HepG2 (cell line): ENCODE results near the gene DCAF7. TPM values are rescaled to one million over a fixed set of nuclear protein-coding genes. Genes with fewer than 3 reads are reported as not detected.

Experiments used
- ATAC-seq: fragments of 200-7000 bp; cut with Tn5 transposase; 3 replicates; pipeline ENCODE4 v1.9.1; 2020; ENCODE audit warnings: mild to moderate bottlenecking, moderate library complexity
- BruUV-seq: library from RNA; stranded (reverse); fragments of 400-500 nt; replicated peaks from 2 replicates; lab custom pipeline; 2021; lab: Mats Ljungman, UMichigan
- CTCF ChIA-PET: fragments of 300-600 bp; formaldehyde crosslinking; extraction: SDS; loops from one replicate; lab custom pipeline; 2021; ENCODE audit warnings: low total read pairs, inconsistent platforms, low intra/inter-chr PET ratio; lab: Yijun Ruan, JAX
- POLR2A ChIA-PET: fragments of 350-600 bp; sonication (Branson Sonifier 250); formaldehyde crosslinking; loops from one replicate; lab custom pipeline; 2020; ENCODE audit warnings: antibody characterized with exemption, inconsistent platforms; lab: Yijun Ruan, JAX
- DNase-seq: peaks from one replicate; pipeline ENCODE4 v3.0.0-alpha.2; 2015; ENCODE audit warnings: low spot score
- FAIRE-seq: peaks from 3 replicates; lab custom pipeline; 2011; peaks lifted over from hg19 to GRCh38; lab: Jason Lieb, UNC
- H2AFZ ChIP-seq: one replicate; pipeline ENCODE4 v1.6.1; 2011; ENCODE audit warnings: low read length, inconsistent platforms
- H3K27ac ChIP-seq: fragments of 300-600 bp; 3 replicates; pipeline ENCODE4 v1.8.0; 2011; ENCODE audit warnings: mixed run types, mild to moderate bottlenecking, mixed read lengths, low read length, inconsistent platforms; ENCODE audit not compliant: insufficient read depth; ENCODE audit errors: extremely low read length
- H3K27me3 ChIP-seq, 2 experiments: fragments of 200-600 bp in 1 of 2; 2 replicates in 1 of 2; 3 replicates in 1 of 2; pipeline versions ENCODE4 v1.6.0 to v1.8.0; 2011; ENCODE audit warnings: low read length in 2 of 2, mild to moderate bottlenecking in 2 of 2, moderate library complexity in 2 of 2, inconsistent platforms in 1 of 2; ENCODE audit not compliant: insufficient read depth in 2 of 2, control insufficient read depth in 1 of 2
- H3K36me3 ChIP-seq, 2 experiments: fragments of 200-600 bp in 1 of 2; replicated peaks in 1 of 2; 2 replicates in 1 of 2; 3 replicates in 1 of 2; pipeline versions ENCODE4 v1.5.1 to v1.8.0; 2011; ENCODE audit warnings: low read length in 2 of 2, inconsistent platforms in 1 of 2; ENCODE audit not compliant: insufficient read depth in 2 of 2, control insufficient read depth in 1 of 2
- H3K4me1 ChIP-seq: 2 replicates; pipeline ENCODE4 v1.5.1; 2012; ENCODE audit warnings: low read length, inconsistent platforms; ENCODE audit not compliant: insufficient read depth
- H3K4me2 ChIP-seq: 2 replicates; pipeline ENCODE4 v1.6.0; 2011; ENCODE audit warnings: low read depth, low read length, inconsistent platforms
- H3K4me3 ChIP-seq, 3 experiments: fragments of 200-600 bp in 1 of 3; sonication (generic), shearing (Covaris generic) in 1 of 3; replicated peaks in 1 of 3; 2 replicates each; pipeline ENCODE4 v1.5.1; 2011 to 2016; ENCODE audit warnings: low read length in 3 of 3, inconsistent platforms in 2 of 3, low read depth in 2 of 3, mild to moderate bottlenecking in 2 of 3, control low read depth in 1 of 3, mixed read lengths in 1 of 3; ENCODE audit not compliant: insufficient read depth in 1 of 3
- H3K79me2 ChIP-seq: one replicate; pipeline ENCODE4 v1.6.1; 2011; ENCODE audit warnings: low read length, inconsistent platforms; ENCODE audit not compliant: insufficient read depth
- H3K9ac ChIP-seq: 2 replicates; pipeline ENCODE4 v1.6.0; 2011; ENCODE audit warnings: mild to moderate bottlenecking, low read depth, low read length, inconsistent platforms; ENCODE audit not compliant: insufficient read depth
- H3K9me3 ChIP-seq: 2 replicates; pipeline ENCODE4 v1.5.1; 2012; ENCODE audit warnings: mild to moderate bottlenecking, low read length
- H4K20me1 ChIP-seq: 2 replicates; pipeline ENCODE4 v1.6.0; 2011; ENCODE audit warnings: inconsistent platforms, mild to moderate bottlenecking, low read length, moderate library complexity; ENCODE audit not compliant: insufficient read depth
- BRD4 ChIP-seq: sonication (generic); formaldehyde crosslinking; IDR thresholded peaks from 2 replicates; pipeline ENCODE4 v1.4.0; 2020; ENCODE audit warnings: missing genetic modification reagents
- CBX5 ChIP-seq: sonication (generic); formaldehyde crosslinking; IDR thresholded peaks from 2 replicates; pipeline ENCODE4 v1.4.0; 2020; ENCODE audit warnings: missing genetic modification reagents, borderline replicate concordance
- CCDC6 ChIP-seq: sonication (generic); formaldehyde crosslinking; IDR thresholded peaks from 2 replicates; pipeline ENCODE4 v1.8.1; 2022; ENCODE audit warnings: mild to moderate bottlenecking, missing genetic modification reagents, moderate library complexity
- CREB1 ChIP-seq, 2 experiments: fragments of 450-650 bp in 1 of 2; IDR thresholded peaks; 2 replicates each; pipeline ENCODE4 v1.6.1; 2016 to 2017; ENCODE audit warnings: control low read depth in 1 of 2, mild to moderate bottlenecking in 1 of 2, missing compliant biosample characterization in 1 of 2, missing genetic modification characterization in 1 of 2
- MAFG ChIP-seq: sonication (generic); formaldehyde crosslinking; IDR thresholded peaks from 2 replicates; pipeline ENCODE4 v1.5.1; 2020; ENCODE audit warnings: mild to moderate bottlenecking, missing genetic modification reagents
- NFKB2 ChIP-seq: sonication (generic); formaldehyde crosslinking; IDR thresholded peaks from 2 replicates; pipeline ENCODE4 v1.4.0; 2020; ENCODE audit warnings: missing genetic modification reagents, borderline replicate concordance
- TAF15 ChIP-seq: fragments of 200-400 bp; formaldehyde crosslinking; IDR thresholded peaks from one replicate; pipeline ENCODE4 v1.6.1; 2018; ENCODE audit warnings: mild to moderate bottlenecking, low read depth, low read length; ENCODE audit not compliant: poor library complexity, severe bottlenecking
- ZNF20 ChIP-seq: sonication (generic); formaldehyde crosslinking; IDR thresholded peaks from 2 replicates; pipeline ENCODE4 v1.4.0; 2020; ENCODE audit warnings: mild to moderate bottlenecking, moderate library complexity, missing genetic modification reagents
- ZNF44 ChIP-seq: sonication (generic); formaldehyde crosslinking; IDR thresholded peaks from 2 replicates; pipeline ENCODE4 v1.5.1; 2020; ENCODE audit warnings: mild to moderate bottlenecking, missing genetic modification reagents
- ZNF558 ChIP-seq: sonication (generic); formaldehyde crosslinking; IDR thresholded peaks from 2 replicates; pipeline ENCODE4 v1.9.0; 2022; ENCODE audit warnings: mild to moderate bottlenecking, missing genetic modification reagents, borderline replicate concordance
- ZNF674 ChIP-seq: sonication (generic); formaldehyde crosslinking; IDR thresholded peaks from 2 replicates; pipeline ENCODE4 v1.5.0; 2020; ENCODE audit warnings: low read depth, mild to moderate bottlenecking, missing genetic modification reagents
- ZNF891 ChIP-seq: sonication (generic); formaldehyde crosslinking; IDR thresholded peaks from 2 replicates; pipeline ENCODE4 v1.5.0; 2020; ENCODE audit warnings: mild to moderate bottlenecking, missing genetic modification reagents
- WGBS: methylation state at CpG from one replicate; pipeline ENCODE4 v1.1.6; 2017; ENCODE audit warnings: low lambda C conversion rate; 5-methylcytosine and 5-hydroxymethylcytosine counted together
- in situ Hi-C: cut with HindIII; loops from 2 replicates; pipeline ENCODE4 v1.10.0; 2017; ENCODE audit warnings: low pct_unique_long_range_greater_than_20kb; ENCODE audit not compliant: extremely low pct_ligation_motif_present
- intact Hi-C: fragments of 100-400 bp; cut with micrococcal nuclease; formaldehyde crosslinking; loops from one replicate; pipeline ENCODE4 v1.10.0; 2022; ENCODE audit not compliant: unreplicated experiment
- polyA plus RNA-seq, 8 experiments: library from polyadenylated mRNA; depleted of rRNA in 3 of 8; stranded (reverse) in 7 of 8; unstranded in 1 of 8; fragments of >200 nt; fragmentation: Illumina TruSeq in 4 of 8; extraction: Trizol in 4 of 8; gene quantifications; 2 replicates each; pipeline versions ENCODE4 v1.2.1 to v1.2.3, GENCODE V29; 2011 to 2016; ENCODE audit warnings: low read depth in 4 of 8, missing spikeins in 1 of 8, mixed read lengths in 1 of 8; ENCODE audit not compliant: insufficient read depth in 1 of 8
- total RNA-seq, 5 experiments: library from RNA; depleted of rRNA; stranded (reverse); fragments of >200 nt; fragmentation: Illumina TruSeq; extraction: Trizol; gene quantifications; 2 replicates each; pipeline ENCODE4 v1.2.3, GENCODE V29; 2016; ENCODE audit warnings: low read depth in 1 of 5
- TF ChIP-seq, protein P1 (sequence below): sonication (generic); formaldehyde crosslinking; IDR thresholded peaks from 2 replicates; pipeline ENCODE4 v1.4.0; 2020; ENCODE audit warnings: missing genetic modification reagents, borderline replicate concordance
- TF ChIP-seq, protein P2 (sequence below): sonication (generic); formaldehyde crosslinking; conservative IDR thresholded peaks from 2 replicates; pipeline ENCODE4 v1.4.0; 2020; ENCODE audit warnings: missing genetic modification reagents
- TF ChIP-seq, protein P3 (sequence below): sonication (generic); formaldehyde crosslinking; conservative IDR thresholded peaks from 2 replicates; pipeline ENCODE4 v1.8.1; 2023; ENCODE audit warnings: missing genetic modification reagents

Gene DCAF7
- total and polyA plus RNA-seq, 2 of the 13 experiments (the other 11 are each of a cell fraction or from before 2014, with no cell fraction given): 55.2 to 73.4 TPM

DNA sequence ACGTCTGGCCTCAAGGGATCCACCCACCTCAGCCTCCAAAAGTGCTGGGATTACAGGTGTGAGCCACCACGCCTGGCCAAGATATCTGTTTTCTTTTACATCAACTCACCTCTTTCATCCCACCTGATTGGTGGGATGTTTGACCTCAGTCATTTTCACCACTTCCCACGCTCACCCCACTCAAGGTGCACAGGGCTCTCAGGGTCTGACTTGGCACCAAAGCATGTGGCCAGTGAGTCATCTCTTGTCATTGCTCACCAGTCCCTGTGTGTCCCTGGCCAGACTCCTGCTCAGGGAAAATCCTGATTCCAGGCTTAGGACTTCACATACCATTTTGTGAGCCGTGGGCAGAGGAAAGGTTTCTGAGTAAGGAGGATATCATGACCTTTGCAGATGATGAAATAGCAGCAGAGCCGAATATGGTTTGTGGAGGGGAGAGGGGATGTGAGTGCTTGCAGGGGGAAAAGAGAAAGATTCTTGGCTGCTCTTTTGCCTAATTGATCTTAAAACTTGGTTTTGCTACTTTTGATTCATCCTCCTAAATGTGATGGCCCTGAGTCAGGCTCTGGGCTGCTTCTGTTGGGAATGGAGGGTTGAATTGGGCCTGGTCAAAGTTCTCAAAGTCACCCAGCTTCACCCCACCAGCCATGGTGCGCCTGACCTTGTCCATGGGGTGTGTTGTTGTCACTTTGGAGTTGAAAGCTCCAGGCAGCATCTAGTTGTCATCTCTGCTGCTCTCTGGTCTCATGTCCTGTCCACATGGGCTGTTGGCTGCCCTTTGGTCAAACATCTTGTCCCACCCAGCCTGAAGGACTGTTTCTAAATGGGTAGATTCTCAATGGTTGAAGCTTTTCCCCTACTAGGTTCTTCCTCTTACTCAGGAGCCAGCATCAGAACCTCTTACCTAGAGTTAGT lies 33.1 kb upstream of the DCAF7 start:
- DNase-seq (peak; percentile 29), FAIRE-seq (no peak), ATAC-seq (peak; percentile 4; the same call in 1 of the 3 replicates)
- CTCF ChIA-PET: no interaction called here
- in situ Hi-C loops (no loop called here), intact Hi-C loops (no loop called here)
- Histone ChIP-seq H3K9ac (no peak overlapping the region), H3K4me3 (peak overlapping the region in 1 of 3 experiments; percentile 18; a peak in 1 of 6 replicates), H3K36me3 (no peaks in the 10 kb centered on the region), H3K27ac (peak overlapping the region; percentile 45), H3K4me1 (peaks cover 75% of the 10 kb centered on the region), H3K27me3 (peaks cover 7 to 53% of the 10 kb centered on the region in 2 experiments; a peak in 4 of 5 replicates), H2AFZ (no peak overlapping the region), H3K9me3 (no peaks in the 10 kb centered on the region), H3K79me2 (no peaks in the 10 kb centered on the region), H4K20me1 (no peaks in the 10 kb centered on the region), H3K4me2 (peak overlapping the region; percentile 60)
- POLR2A ChIA-PET: no interaction called here
- BruUV-seq: no TSS peak
- WGBS: 14% methylated on average over 6 of the region's 6 CpGs
- TF ChIP-seq MAFG (CRISPR knock-in tag): no peak
- TF ChIP-seq, protein P1, sequence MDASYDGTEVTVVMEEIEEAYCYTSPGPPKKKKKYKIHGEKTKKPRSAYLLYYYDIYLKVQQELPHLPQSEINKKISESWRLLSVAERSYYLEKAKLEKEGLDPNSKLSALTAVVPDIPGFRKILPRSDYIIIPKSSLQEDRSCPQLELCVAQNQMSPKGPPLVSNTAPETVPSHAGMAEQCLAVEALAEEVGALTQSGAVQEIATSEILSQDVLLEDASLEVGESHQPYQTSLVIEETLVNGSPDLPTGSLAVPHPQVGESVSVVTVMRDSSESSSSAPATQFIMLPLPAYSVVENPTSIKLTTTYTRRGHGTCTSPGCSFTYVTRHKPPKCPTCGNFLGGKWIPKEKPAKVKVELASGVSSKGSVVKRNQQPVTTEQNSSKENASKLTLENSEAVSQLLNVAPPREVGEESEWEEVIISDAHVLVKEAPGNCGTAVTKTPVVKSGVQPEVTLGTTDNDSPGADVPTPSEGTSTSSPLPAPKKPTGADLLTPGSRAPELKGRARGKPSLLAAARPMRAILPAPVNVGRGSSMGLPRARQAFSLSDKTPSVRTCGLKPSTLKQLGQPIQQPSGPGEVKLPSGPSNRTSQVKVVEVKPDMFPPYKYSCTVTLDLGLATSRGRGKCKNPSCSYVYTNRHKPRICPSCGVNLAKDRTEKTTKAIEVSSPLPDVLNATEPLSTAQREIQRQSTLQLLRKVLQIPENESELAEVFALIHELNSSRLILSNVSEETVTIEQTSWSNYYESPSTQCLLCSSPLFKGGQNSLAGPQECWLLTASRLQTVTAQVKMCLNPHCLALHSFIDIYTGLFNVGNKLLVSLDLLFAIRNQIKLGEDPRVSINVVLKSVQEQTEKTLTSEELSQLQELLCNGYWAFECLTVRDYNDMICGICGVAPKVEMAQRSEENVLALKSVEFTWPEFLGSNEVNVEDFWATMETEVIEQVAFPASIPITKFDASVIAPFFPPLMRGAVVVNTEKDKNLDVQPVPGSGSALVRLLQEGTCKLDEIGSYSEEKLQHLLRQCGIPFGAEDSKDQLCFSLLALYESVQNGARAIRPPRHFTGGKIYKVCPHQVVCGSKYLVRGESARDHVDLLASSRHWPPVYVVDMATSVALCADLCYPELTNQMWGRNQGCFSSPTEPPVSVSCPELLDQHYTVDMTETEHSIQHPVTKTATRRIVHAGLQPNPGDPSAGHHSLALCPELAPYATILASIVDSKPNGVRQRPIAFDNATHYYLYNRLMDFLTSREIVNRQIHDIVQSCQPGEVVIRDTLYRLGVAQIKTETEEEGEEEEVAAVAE (CRISPR knock-in tag): no peak
- TF ChIP-seq CREB1 (IDR thresholded peaks at IDR 0.05): no peak
- no peak for TF ChIP-seq CREB1 (CRISPR knock-in tag; IDR thresholded peaks at IDR 0.05)
- TF ChIP-seq TAF15: no peak
- no peak for TF ChIP-seq ZNF891 (CRISPR knock-in tag)
- no peak for TF ChIP-seq ZNF558
- no peak for TF ChIP-seq ZNF674
- TF ChIP-seq CCDC6 (CRISPR knock-in tag): no peak
- TF ChIP-seq, protein P2, sequence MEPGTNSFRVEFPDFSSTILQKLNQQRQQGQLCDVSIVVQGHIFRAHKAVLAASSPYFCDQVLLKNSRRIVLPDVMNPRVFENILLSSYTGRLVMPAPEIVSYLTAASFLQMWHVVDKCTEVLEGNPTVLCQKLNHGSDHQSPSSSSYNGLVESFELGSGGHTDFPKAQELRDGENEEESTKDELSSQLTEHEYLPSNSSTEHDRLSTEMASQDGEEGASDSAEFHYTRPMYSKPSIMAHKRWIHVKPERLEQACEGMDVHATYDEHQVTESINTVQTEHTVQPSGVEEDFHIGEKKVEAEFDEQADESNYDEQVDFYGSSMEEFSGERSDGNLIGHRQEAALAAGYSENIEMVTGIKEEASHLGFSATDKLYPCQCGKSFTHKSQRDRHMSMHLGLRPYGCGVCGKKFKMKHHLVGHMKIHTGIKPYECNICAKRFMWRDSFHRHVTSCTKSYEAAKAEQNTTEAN: no peak
- no peak for TF ChIP-seq CBX5
- TF ChIP-seq ZNF44 (CRISPR knock-in tag): no peak
- no peak for TF ChIP-seq BRD4 (CRISPR knock-in tag)
- no peak for TF ChIP-seq NFKB2
- TF ChIP-seq, protein P3, sequence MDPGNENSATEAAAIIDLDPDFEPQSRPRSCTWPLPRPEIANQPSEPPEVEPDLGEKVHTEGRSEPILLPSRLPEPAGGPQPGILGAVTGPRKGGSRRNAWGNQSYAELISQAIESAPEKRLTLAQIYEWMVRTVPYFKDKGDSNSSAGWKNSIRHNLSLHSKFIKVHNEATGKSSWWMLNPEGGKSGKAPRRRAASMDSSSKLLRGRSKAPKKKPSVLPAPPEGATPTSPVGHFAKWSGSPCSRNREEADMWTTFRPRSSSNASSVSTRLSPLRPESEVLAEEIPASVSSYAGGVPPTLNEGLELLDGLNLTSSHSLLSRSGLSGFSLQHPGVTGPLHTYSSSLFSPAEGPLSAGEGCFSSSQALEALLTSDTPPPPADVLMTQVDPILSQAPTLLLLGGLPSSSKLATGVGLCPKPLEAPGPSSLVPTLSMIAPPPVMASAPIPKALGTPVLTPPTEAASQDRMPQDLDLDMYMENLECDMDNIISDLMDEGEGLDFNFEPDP (CRISPR knock-in tag): no peak
- no peak for TF ChIP-seq ZNF20 (CRISPR knock-in tag)
